Small intestine (tissue), 7 donors: ENCODE results near the gene SLC44A5. TPM values are rescaled to one million over a fixed set of nuclear protein-coding genes. Genes with fewer than 3 reads are reported as not detected.

Experiments
- DNase-seq, 2 donors: peaks; one replicate each; pipeline versions ENCODE4 v3.0.0 to v3.0.0-alpha.2; 2013
- FAIRE-seq: peaks from 2 replicates; lab custom pipeline; 2012; peaks lifted over from hg19 to GRCh38; lab: Jason Lieb, UNC
- H3K27ac ChIP-seq, 3 donors: one replicate each; pipeline ENCODE4 v1.5.1; 2013; ENCODE audit warnings: low read length in 2 of 3, mild to moderate bottlenecking in 2 of 3, control low read depth in 1 of 3, inconsistent platforms in 1 of 3, low read depth in 1 of 3, moderate library complexity in 1 of 3
- H3K27me3 ChIP-seq, 3 donors: one replicate each; pipeline ENCODE4 v1.6.1; 2013; ENCODE audit warnings: low read length in 3 of 3, inconsistent platforms in 1 of 3; ENCODE audit not compliant: control insufficient read depth in 3 of 3, insufficient read depth in 3 of 3
- H3K36me3 ChIP-seq, 3 donors: one replicate each; pipeline ENCODE4 v1.6.1; 2013; ENCODE audit warnings: low read length in 3 of 3, inconsistent platforms in 1 of 3, low read depth in 1 of 3, mild to moderate bottlenecking in 1 of 3, moderate library complexity in 1 of 3; ENCODE audit not compliant: control insufficient read depth in 3 of 3, insufficient read depth in 2 of 3
- H3K4me1 ChIP-seq, 3 donors: one replicate each; pipeline ENCODE4 v1.6.1; 2013; ENCODE audit warnings: low read length in 2 of 3, inconsistent platforms in 1 of 3, low read depth in 1 of 3, mild to moderate bottlenecking in 1 of 3, moderate library complexity in 1 of 3; ENCODE audit not compliant: control insufficient read depth in 3 of 3, insufficient read depth in 2 of 3
- H3K4me3 ChIP-seq, 3 donors: one replicate each; pipeline ENCODE4 v1.5.1; 2013; ENCODE audit warnings: low read length in 3 of 3, control low read depth in 1 of 3, inconsistent platforms in 1 of 3, low read depth in 1 of 3, mild to moderate bottlenecking in 1 of 3, moderate library complexity in 1 of 3
- H3K9me3 ChIP-seq, 2 donors: one replicate each; pipeline ENCODE4 v1.6.1; 2013; ENCODE audit warnings: low read depth in 1 of 2, low read length in 1 of 2; ENCODE audit not compliant: control insufficient read depth in 2 of 2, insufficient read depth in 1 of 2
- WGBS, 3 donors: extraction: QIAGEN DNeasy Blood & Tissue Kit; methylation state at CpG; one replicate each; pipeline ENCODE4 v1.1.7; 2013; 5-methylcytosine and 5-hydroxymethylcytosine counted together
- polyA plus RNA-seq, 4 donors: library from polyadenylated mRNA; stranded (reverse) in 3 of 4; unstranded in 1 of 4; fragments of 200-250 nt in 3 of 4; fragments of 120-200 nt in 1 of 4; gene quantifications; one replicate each; pipeline versions ENCODE4 v1.2.1 to v1.2.3, GENCODE V29; 2013
- donor health status: healthy with polysubstance abuse.
- donor health status: control.
- donor health status: control.
- donor health status: Bipolar disorder and iron deficiency.
- donor health status: healthy.

Gene SLC44A5
- polyA plus RNA-seq, 4 donors = 0.40 to 1.4 (median 1.1) TPM; not detected in 1

DNA sequence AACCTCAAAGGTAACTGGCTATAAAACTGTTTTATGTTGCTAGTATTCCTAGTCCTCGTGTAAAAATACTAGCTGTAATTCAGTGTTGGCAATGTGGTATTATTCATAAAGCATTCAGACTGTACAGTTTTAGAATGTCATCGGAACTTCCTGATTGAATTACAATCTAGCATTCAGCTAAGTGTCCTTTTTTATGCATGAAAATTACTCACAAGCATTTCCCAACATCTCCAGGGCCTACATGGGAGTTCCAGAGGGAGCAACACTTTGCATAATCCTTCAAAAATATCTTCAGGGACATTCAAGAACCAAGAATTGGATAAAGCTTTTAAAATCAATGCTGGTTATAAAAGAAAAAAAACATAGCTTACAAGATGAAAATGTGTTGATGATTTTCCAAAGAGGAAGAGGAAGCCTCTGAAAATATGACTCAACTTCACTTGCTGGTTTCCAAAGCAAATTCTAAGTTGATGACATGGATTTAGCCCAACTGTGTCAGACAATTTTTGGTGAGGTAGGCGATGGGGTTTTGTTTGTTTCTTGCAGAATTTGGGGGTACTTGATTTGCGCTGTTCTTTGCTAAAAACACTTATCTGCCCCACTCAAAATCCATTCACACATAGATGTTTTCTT is 137.8 kb downstream of the SLC44A5 start:
- no peaks in the 10 kb centered on the region for H3K27me3 ChIP-seq
- H3K27ac ChIP-seq = no peak overlapping the region
- 61 to 67% (median 64%) methylated on average over 4 of the region's 4 CpGs for WGBS, 3 donors
- DNase-seq (no peak), FAIRE-seq (no peak)
- no peak overlapping the region for H3K4me3 ChIP-seq
- no peaks in the 10 kb centered on the region for H3K9me3 ChIP-seq
- no peaks in the 10 kb centered on the region for H3K36me3 ChIP-seq
- H3K4me1 ChIP-seq = no peaks in the 10 kb centered on the region

DNA sequence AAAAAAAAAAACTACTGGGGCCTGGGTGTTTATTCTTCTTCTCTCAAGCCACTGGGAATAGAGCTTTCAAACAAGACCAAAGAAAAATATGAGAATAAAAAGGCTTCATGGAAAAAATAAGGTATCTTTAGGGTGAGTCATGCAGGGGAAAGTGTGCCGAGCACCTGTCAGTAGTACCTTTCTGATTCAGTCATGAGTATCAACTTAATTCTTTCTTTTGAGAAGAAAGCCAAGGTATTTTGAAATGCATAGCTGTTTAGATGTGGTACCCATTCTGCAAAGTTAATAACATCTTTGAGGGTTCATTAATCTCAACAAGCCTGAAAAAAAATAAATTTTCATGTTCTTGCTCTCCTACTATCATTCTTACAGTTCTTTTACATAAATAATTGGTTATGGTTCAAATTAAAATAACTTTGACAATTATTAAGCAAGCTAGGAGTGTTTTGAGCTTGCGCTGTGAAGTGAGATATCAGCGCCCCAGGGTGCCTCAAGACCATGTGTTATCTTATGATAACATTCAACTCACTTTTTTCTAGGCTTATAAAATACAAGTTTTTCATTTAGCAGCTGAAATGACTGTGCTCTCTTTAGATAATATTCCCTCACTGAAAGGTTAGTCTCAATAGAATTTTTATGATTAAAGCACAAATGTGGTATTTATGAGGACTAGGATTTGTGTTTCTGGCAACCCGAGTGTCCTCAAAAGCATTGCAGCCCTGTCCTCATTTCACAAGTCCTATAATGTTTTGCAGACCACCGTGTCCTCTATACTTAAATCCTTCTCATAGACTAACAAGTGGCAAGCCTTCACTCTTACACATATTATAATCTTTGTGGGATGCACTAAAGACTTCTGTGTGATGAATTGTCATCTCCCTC is 138.6 kb downstream of the SLC44A5 start:
- no peak overlapping the region for H3K4me3 ChIP-seq
- 47 to 69% (median 54%) methylated on average over 5 of the region's 5 CpGs for WGBS, 3 donors
- H3K36me3 ChIP-seq = no peaks in the 10 kb centered on the region
- no peaks in the 10 kb centered on the region for H3K27me3 ChIP-seq
- no peak overlapping the region for H3K27ac ChIP-seq
- no peaks in the 10 kb centered on the region for H3K9me3 ChIP-seq
- FAIRE-seq (no peak), DNase-seq (no peak)
- H3K4me1 ChIP-seq = no peaks in the 10 kb centered on the region

DNA sequence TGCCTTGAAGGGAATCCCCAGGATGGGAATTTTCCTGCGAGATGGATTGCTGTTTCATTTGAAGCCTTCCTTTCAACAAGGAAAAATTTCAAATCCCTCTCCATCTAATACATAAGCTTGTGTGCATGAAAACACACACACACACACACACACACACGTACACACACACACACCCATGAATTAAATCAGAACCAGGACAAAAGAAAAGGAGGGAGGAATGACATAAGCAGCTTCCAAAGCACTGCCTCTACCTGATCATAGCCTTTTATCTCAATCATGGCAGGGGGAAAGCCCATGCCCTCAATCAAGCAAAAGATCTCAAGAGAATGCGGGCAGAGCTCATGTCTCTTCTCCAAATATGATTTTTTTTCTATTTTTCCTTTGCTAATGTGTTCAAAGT is 139.7 kb downstream of the SLC44A5 start:
- DNase-seq (no peak), FAIRE-seq (no peak)
- H3K4me3 ChIP-seq = no peak overlapping the region
- H3K27me3 ChIP-seq = no peaks in the 10 kb centered on the region
- no peaks in the 10 kb centered on the region for H3K9me3 ChIP-seq
- WGBS, 3 donors = 62 to 74% (median 66%) methylated on average over 3 of the region's 3 CpGs
- H3K4me1 ChIP-seq = no peaks in the 10 kb centered on the region
- H3K36me3 ChIP-seq = no peaks in the 10 kb centered on the region
- H3K27ac ChIP-seq = no peak overlapping the region

DNA sequence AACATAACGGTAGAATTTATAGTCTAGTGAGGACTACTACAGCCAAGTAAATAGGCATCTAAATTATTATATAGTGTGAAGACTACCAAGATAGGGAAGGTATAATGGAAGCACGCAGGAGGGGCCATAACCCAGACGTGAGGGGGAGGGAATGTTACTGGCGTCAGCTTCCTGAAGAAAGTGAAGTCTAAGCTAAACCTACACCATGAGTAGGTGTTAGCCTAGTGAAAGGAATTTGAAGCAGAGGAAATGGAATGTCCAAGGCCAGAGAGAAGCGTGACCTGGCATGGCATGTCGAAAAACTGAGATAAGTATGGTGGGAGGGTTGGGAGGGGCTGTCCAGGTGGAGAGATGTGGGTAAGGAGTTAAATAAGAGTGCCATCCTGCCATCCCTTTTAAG is 140.5 kb downstream of the SLC44A5 start:
- Histone ChIP-seq H3K36me3 (no peaks in the 10 kb centered on the region), H3K4me3 (no peak overlapping the region), H3K9me3 (no peaks in the 10 kb centered on the region), H3K27ac (no peak overlapping the region), H3K27me3 (no peaks in the 10 kb centered on the region), H3K4me1 (no peaks in the 10 kb centered on the region)
- FAIRE-seq (no peak), DNase-seq (no peak)
- 72 to 80% (median 76%) methylated on average over 6 of the region's 6 CpGs for WGBS, 3 donors

DNA sequence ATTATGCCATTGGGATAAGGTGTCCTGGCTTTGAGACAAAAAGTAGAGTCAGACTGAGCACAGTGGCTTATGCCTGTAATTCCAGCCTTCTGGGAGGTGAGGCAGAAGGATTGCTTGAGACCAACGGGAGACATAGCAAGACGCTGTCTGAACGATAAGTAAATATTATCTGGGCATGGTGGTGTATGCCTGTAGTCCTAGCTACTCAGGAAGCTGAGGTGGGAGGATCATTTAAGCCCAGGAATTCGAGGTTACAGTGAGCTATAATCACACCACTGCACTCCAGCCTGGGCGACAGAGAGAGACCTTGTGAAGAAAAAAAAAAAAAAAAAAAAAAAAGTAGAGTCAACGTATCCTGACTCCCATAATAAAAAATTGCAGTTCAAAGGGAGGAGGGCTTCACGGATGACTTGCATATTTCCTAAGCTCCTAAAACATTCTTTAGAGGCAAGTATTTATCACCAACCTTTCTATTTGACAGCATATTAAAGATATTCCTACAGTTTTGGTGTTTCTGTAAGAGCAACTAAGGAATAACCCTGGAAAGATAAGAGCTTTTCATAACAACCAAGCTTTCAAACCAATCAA is 141.2 kb downstream of the SLC44A5 start:
- DNase-seq = no peak
- H3K9me3 ChIP-seq = no peaks in the 10 kb centered on the region
- no peaks in the 10 kb centered on the region for H3K4me1 ChIP-seq
- FAIRE-seq = no peak
- H3K27me3 ChIP-seq = no peaks in the 10 kb centered on the region
- no peak overlapping the region for H3K27ac ChIP-seq
- 73 to 80% (median 74%) methylated on average over 7 of the region's 7 CpGs for WGBS, 3 donors
- no peak overlapping the region for H3K4me3 ChIP-seq
- H3K36me3 ChIP-seq = no peaks in the 10 kb centered on the region

DNA sequence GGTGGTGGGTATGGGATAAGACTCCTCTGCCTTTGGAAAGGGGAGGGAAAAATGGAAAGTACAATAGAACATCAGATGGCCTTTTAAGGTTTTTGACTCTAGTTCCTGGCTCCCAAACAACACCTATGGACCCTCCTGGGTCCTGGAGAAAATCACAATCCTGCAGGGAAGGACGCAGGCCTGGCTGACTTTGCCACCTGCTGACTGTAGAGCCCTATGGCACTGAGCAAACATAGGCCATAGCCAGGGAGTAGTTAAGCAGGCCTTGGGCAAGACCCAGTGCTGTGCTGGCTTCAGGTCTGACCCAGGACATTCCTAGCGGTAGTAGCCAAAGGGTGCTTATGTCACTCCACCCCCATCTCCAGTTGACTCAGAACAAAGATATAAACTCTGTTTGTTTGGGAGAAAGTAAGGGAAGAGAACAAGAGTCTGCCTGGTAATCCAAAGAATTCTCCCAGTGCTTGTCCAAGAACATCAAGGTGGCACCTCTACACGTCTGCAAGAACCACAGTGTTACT is 149.0 kb downstream of the SLC44A5 start:
- H3K4me1 ChIP-seq = no peaks in the 10 kb centered on the region
- H3K4me3 ChIP-seq = no peak overlapping the region
- H3K27me3 ChIP-seq = no peaks in the 10 kb centered on the region
- peaks cover 0 to 2% of the 10 kb centered on the region in 2 donors for H3K9me3 ChIP-seq
- H3K36me3 ChIP-seq = no peaks in the 10 kb centered on the region
- 78 to 87% (median 82%) methylated on average over 3 of the region's 3 CpGs for WGBS, 3 donors
- DNase-seq (no peak), FAIRE-seq (no peak)
- H3K27ac ChIP-seq = no peak overlapping the region

DNA sequence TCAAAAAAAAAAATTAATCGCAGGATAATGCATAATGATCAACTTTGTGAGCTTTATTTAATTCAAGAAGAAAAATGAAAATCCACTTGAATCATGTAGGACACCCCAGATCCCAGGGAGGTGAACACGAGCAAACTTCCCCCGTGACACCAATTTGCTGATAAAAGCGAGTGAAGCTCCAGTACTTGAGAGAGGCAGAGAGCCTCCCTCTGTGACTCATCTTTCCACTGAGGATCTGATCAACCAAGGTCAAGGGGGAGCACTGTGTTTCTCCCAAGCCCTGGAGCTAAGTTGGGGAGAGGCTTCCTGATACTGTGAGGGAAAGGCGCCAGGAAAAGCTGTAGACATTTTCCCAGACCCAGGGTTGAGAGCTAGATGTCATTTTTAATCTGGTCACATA is 160.9 kb downstream of the SLC44A5 start:
- no peaks in the 10 kb centered on the region for H3K9me3 ChIP-seq
- H3K27me3 ChIP-seq = no peaks in the 10 kb centered on the region
- no peaks in the 10 kb centered on the region for H3K4me1 ChIP-seq
- H3K4me3 ChIP-seq = no peak overlapping the region
- H3K36me3 ChIP-seq = no peaks in the 10 kb centered on the region
- FAIRE-seq = no peak
- no peak for DNase-seq
- 58 to 72% (median 66%) methylated on average over 5 of the region's 5 CpGs for WGBS, 3 donors
- H3K27ac ChIP-seq = no peak overlapping the region

DNA sequence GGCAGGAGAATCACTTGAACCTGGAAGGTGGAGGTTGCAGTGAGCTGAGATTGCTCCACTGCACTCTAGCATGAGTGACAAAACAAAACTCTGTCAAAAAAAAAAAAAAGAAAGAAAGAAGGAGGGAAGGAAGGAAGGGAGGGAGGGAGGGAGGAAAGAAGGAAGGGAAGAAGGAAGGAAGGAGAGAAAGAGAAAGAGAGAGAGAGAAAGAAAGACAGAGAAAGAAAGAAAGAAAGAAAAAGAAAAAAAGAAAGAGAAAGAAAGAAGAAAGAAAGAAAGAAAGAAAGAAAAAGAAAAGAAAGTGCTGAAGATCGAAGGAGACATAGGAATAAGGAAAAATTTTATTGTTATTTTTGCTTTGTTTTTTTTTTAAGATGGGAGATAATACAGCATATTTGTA is 166.7 kb downstream of the SLC44A5 start:
- H3K4me1 ChIP-seq = no peaks in the 10 kb centered on the region
- no peaks in the 10 kb centered on the region for H3K27me3 ChIP-seq
- DNase-seq = no peak
- no peaks in the 10 kb centered on the region for H3K9me3 ChIP-seq
- FAIRE-seq = no peak
- H3K27ac ChIP-seq = no peak overlapping the region
- H3K36me3 ChIP-seq = no peaks in the 10 kb centered on the region
- no peak overlapping the region for H3K4me3 ChIP-seq
- WGBS, 3 donors = 64 to 90% (median 79%) methylated on average over 1 of the region's 1 CpG
